ENCODE measurements around the gene IL17RA.

DNA sequence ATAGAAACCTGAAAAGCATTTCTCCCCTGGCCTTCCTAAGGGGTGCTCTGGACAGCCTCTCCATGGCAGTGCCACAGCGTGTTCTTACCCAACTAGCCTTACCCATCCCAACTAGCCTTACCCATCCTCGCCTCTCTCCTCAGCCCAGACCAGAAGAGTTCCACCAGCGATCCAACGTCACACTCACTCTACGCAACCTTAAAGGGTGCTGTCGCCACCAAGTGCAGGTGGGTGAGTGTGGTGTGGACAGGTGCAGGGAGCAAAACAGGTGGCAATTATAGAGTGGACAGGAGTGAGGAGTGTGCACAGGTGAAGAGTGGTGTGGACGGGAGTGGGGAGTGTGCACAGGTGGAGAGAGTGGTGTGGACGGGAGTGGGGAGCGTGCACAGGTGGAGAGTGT, 18.6 kb downstream of the IL17RA start:
- TF ChIP-seq, protein P1, sequence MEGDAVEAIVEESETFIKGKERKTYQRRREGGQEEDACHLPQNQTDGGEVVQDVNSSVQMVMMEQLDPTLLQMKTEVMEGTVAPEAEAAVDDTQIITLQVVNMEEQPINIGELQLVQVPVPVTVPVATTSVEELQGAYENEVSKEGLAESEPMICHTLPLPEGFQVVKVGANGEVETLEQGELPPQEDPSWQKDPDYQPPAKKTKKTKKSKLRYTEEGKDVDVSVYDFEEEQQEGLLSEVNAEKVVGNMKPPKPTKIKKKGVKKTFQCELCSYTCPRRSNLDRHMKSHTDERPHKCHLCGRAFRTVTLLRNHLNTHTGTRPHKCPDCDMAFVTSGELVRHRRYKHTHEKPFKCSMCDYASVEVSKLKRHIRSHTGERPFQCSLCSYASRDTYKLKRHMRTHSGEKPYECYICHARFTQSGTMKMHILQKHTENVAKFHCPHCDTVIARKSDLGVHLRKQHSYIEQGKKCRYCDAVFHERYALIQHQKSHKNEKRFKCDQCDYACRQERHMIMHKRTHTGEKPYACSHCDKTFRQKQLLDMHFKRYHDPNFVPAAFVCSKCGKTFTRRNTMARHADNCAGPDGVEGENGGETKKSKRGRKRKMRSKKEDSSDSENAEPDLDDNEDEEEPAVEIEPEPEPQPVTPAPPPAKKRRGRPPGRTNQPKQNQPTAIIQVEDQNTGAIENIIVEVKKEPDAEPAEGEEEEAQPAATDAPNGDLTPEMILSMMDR (conservative IDR thresholded peaks at IDR 0.05; ENCODE audit: low read depth, low read length), result no peak
- TF ChIP-seq EZH2 (IDR thresholded peaks at IDR 0.05; ENCODE audit: borderline replicate concordance, low read depth, low read length, poor library complexity, severe bottlenecking), result no peak
